CD8-positive, alpha-beta memory T cell (primary cell): Measurements from ENCODE around the gene TSPAN14. TPM values are rescaled to one million over a fixed set of nuclear protein-coding genes. Genes with fewer than 3 reads are reported as not detected.

Experiments used
- CTCF ChIA-PET: fragments of 350-600 bp; sonication (Branson Sonifier 250); formaldehyde crosslinking; loops from one replicate; lab custom pipeline; 2021; ENCODE audit warnings: antibody characterized with exemption; lab: Charles Lee
- POLR2A ChIA-PET: fragments of 350-600 bp; sonication (Branson Sonifier 250); formaldehyde crosslinking; loops from one replicate; lab custom pipeline; 2021; ENCODE audit warnings: antibody characterized with exemption; lab: Charles Lee
- DNase-seq, 5 donors: peaks; one replicate each; pipeline versions ENCODE4 v3.0.0 to v3.0.0-alpha.2; 2020 to 2022; ENCODE audit warnings: mixed read lengths in 1 of 5
- H3K27ac ChIP-seq: one replicate; pipeline ENCODE4 v1.7.0; 2013; ENCODE audit warnings: low read depth, mild to moderate bottlenecking, low read length, moderate library complexity
- H3K27me3 ChIP-seq: 2 replicates; pipeline ENCODE4 v1.7.0; 2013; ENCODE audit warnings: low read length, mild to moderate bottlenecking; ENCODE audit not compliant: insufficient read depth, poor library complexity, severe bottlenecking
- H3K36me3 ChIP-seq: 2 replicates; pipeline ENCODE4 v1.7.0; 2013; ENCODE audit warnings: mild to moderate bottlenecking, low read length, moderate library complexity; ENCODE audit not compliant: insufficient read depth
- H3K4me1 ChIP-seq: 2 replicates; pipeline ENCODE4 v1.7.0; 2013; ENCODE audit warnings: mild to moderate bottlenecking, low read length, moderate library complexity; ENCODE audit not compliant: insufficient read depth
- H3K4me3 ChIP-seq: 2 replicates; pipeline ENCODE4 v1.7.0; 2013; ENCODE audit warnings: mild to moderate bottlenecking, low read length
- H3K9me3 ChIP-seq: 2 replicates; pipeline ENCODE4 v1.7.0; 2013; ENCODE audit warnings: mild to moderate bottlenecking, low read length
- H3K27ac Mint-ChIP-seq, 8 donors: one replicate each; pipeline ENCODE4 v1.8.0; 2020 to 2021; ENCODE audit warnings: mixed read lengths in 8 of 8, mild to moderate bottlenecking in 6 of 8, inconsistent platforms in 3 of 8, moderate library complexity in 3 of 8
- H3K27me3 Mint-ChIP-seq, 2 donors: one replicate each; pipeline ENCODE4 v1.8.0; 2020 to 2021; ENCODE audit warnings: mixed read lengths in 2 of 2, mild to moderate bottlenecking in 1 of 2, moderate library complexity in 1 of 2
- H3K36me3 Mint-ChIP-seq, 3 donors: one replicate each; pipeline ENCODE4 v1.8.0; 2020 to 2021; ENCODE audit warnings: mixed read lengths in 3 of 3, inconsistent platforms in 1 of 3, mild to moderate bottlenecking in 1 of 3
- H3K4me1 Mint-ChIP-seq, 3 donors: one replicate each; pipeline ENCODE4 v1.8.0; 2020 to 2021; ENCODE audit warnings: mixed read lengths in 3 of 3, inconsistent platforms in 1 of 3, mild to moderate bottlenecking in 1 of 3
- H3K4me3 Mint-ChIP-seq, 7 donors: one replicate each; pipeline ENCODE4 v1.8.0; 2020 to 2021; ENCODE audit warnings: mixed read lengths in 7 of 7, mild to moderate bottlenecking in 6 of 7, moderate library complexity in 4 of 7, inconsistent platforms in 2 of 7
- H3K9me3 Mint-ChIP-seq, 5 donors: one replicate each; pipeline ENCODE4 v1.8.0; 2020 to 2022; ENCODE audit warnings: mixed read lengths in 5 of 5, mild to moderate bottlenecking in 3 of 5, moderate library complexity in 2 of 5, inconsistent platforms in 1 of 5
- polyA plus RNA-seq: library from polyadenylated mRNA; unstranded; fragments of 300-500 nt; fragmentation: Illumina TruSeq; gene quantifications from one replicate; pipeline ENCODE4 v1.2.3, GENCODE V29; 2021
- total RNA-seq, 2 experiments: library from RNA; stranded (reverse); gene quantifications; one replicate each; pipeline ENCODE4 v1.2.3, GENCODE V29; 2021

TSPAN14 gene
- total and polyA plus RNA-seq, 3 experiments from 2014 or later = 46.1 to 220 (median 46.8) TPM

GRCh38 chr10:80571352-80571751 is 117.2 kb downstream of the TSPAN14 start:
- H3K4me1 Mint-ChIP-seq = no peaks in the 10 kb centered on the region
- no peaks in the 10 kb centered on the region for H3K4me1 ChIP-seq
- no peak overlapping the region for H3K27ac ChIP-seq
- ChIA-PET CTCF (no interaction called here), POLR2A (no interaction called here)
- no peaks in the 10 kb centered on the region for H3K36me3 ChIP-seq
- no peaks in the 10 kb centered on the region for H3K36me3 Mint-ChIP-seq
- H3K27ac Mint-ChIP-seq = no peak overlapping the region
- no peaks in the 10 kb centered on the region for H3K9me3 ChIP-seq
- no peak overlapping the region for H3K4me3 ChIP-seq
- H3K27me3 Mint-ChIP-seq = peaks cover 5 to 28% of the 10 kb centered on the region in 2 donors
- H3K4me3 Mint-ChIP-seq = no peak overlapping the region
- no peak for DNase-seq
- no peaks in the 10 kb centered on the region for H3K9me3 Mint-ChIP-seq
- H3K27me3 ChIP-seq = peaks cover 5% of the 10 kb centered on the region

- CTCF ChIA-PET = no interaction called here
- peaks cover 6 to 8% of the 10 kb centered on the region in 2 donors for H3K27me3 Mint-ChIP-seq
- peaks cover 0 to 3% (median 2%) of the 10 kb centered on the region in 5 donors for H3K9me3 Mint-ChIP-seq
- no peaks in the 10 kb centered on the region for H3K4me1 Mint-ChIP-seq
- POLR2A ChIA-PET = no interaction called here
- no peaks in the 10 kb centered on the region for H3K9me3 ChIP-seq
- no peak for DNase-seq
- no peak overlapping the region for H3K27ac ChIP-seq
- H3K4me3 Mint-ChIP-seq = no peak overlapping the region
- no peaks in the 10 kb centered on the region for H3K36me3 ChIP-seq
- H3K36me3 Mint-ChIP-seq = peaks cover 0 to 4% (median 0%) of the 10 kb centered on the region in 3 donors
- H3K27ac Mint-ChIP-seq = no peak overlapping the region
- no peaks in the 10 kb centered on the region for H3K4me1 ChIP-seq
- H3K4me3 ChIP-seq = no peak overlapping the region
- no peaks in the 10 kb centered on the region for H3K27me3 ChIP-seq
Measured at GRCh38 chr10:80579181-80579763, 125.2 kb downstream of the TSPAN14 start.

- no peak overlapping the region for H3K4me3 ChIP-seq
- no peaks in the 10 kb centered on the region for H3K9me3 ChIP-seq
- Mint-ChIP-seq H3K4me1 (no peaks in the 10 kb centered on the region), H3K4me3 (no peak overlapping the region), H3K27me3 (peaks cover 6 to 8% of the 10 kb centered on the region in 2 donors), H3K36me3 (peaks cover 0 to 4% (median 0%) of the 10 kb centered on the region in 3 donors), H3K27ac (no peak overlapping the region), H3K9me3 (peaks cover 0 to 3% (median 2%) of the 10 kb centered on the region in 5 donors)
- H3K27me3 ChIP-seq = no peaks in the 10 kb centered on the region
- ChIA-PET POLR2A (no interaction called here), CTCF (interaction anchor here (0.5 kb wide), 1 partner anchor 22 kb away, joined by 3 read pairs; no protein-coding TSS in a partner anchor)
- H3K27ac ChIP-seq = no peak overlapping the region
- H3K4me1 ChIP-seq = no peaks in the 10 kb centered on the region
- DNase-seq = no peak
- no peaks in the 10 kb centered on the region for H3K36me3 ChIP-seq
Measured at GRCh38 chr10:80579849-80580637, 125.9 kb downstream of the TSPAN14 start.

GRCh38 chr10:80580638-80581468 is 126.7 kb downstream of the TSPAN14 start:
- H3K27me3 ChIP-seq = no peaks in the 10 kb centered on the region
- H3K4me3 ChIP-seq = no peak overlapping the region
- H3K27ac ChIP-seq = no peak overlapping the region
- peaks cover 6 to 8% of the 10 kb centered on the region in 2 donors for H3K27me3 Mint-ChIP-seq
- no peak for DNase-seq
- H3K36me3 Mint-ChIP-seq = peaks cover 0 to 4% (median 0%) of the 10 kb centered on the region in 3 donors
- ChIA-PET POLR2A (no interaction called here), CTCF (interaction anchor here (0.5 kb wide), 1 partner anchor 23 kb away, joined by 3 read pairs; no protein-coding TSS in a partner anchor)
- H3K4me3 Mint-ChIP-seq = no peak overlapping the region
- no peak overlapping the region for H3K27ac Mint-ChIP-seq
- no peaks in the 10 kb centered on the region for H3K36me3 ChIP-seq
- H3K9me3 ChIP-seq = no peaks in the 10 kb centered on the region
- H3K4me1 Mint-ChIP-seq = no peaks in the 10 kb centered on the region
- H3K9me3 Mint-ChIP-seq = peaks cover 0 to 3% (median 2%) of the 10 kb centered on the region in 5 donors
- H3K4me1 ChIP-seq = no peaks in the 10 kb centered on the region

GRCh38 chr10:80581469-80581835 is 127.3 kb downstream of the TSPAN14 start:
- no peaks in the 10 kb centered on the region for H3K4me1 Mint-ChIP-seq
- H3K9me3 Mint-ChIP-seq = peaks cover 0 to 3% (median 2%) of the 10 kb centered on the region in 5 donors
- Histone ChIP-seq H3K27me3 (no peaks in the 10 kb centered on the region), H3K9me3 (no peaks in the 10 kb centered on the region), H3K27ac (no peak overlapping the region), H3K4me1 (no peaks in the 10 kb centered on the region), H3K4me3 (no peak overlapping the region), H3K36me3 (no peaks in the 10 kb centered on the region)
- no peak overlapping the region for H3K27ac Mint-ChIP-seq
- H3K36me3 Mint-ChIP-seq = peaks cover 0 to 4% (median 0%) of the 10 kb centered on the region in 3 donors
- POLR2A ChIA-PET = no interaction called here
- CTCF ChIA-PET = no interaction called here
- H3K4me3 Mint-ChIP-seq = no peak overlapping the region
- DNase-seq = no peak
- peaks cover 6 to 8% of the 10 kb centered on the region in 2 donors for H3K27me3 Mint-ChIP-seq

- Mint-ChIP-seq H3K4me1 (no peaks in the 10 kb centered on the region), H3K36me3 (no peaks in the 10 kb centered on the region), H3K27me3 (peaks cover 6 to 8% of the 10 kb centered on the region in 2 donors), H3K27ac (no peak overlapping the region), H3K9me3 (no peaks in the 10 kb centered on the region), H3K4me3 (no peak overlapping the region)
- H3K4me3 ChIP-seq = no peak overlapping the region
- ChIA-PET POLR2A (no interaction called here), CTCF (no interaction called here)
- DNase-seq = no peak
- no peaks in the 10 kb centered on the region for H3K4me1 ChIP-seq
- H3K36me3 ChIP-seq = no peaks in the 10 kb centered on the region
- no peak overlapping the region for H3K27ac ChIP-seq
- H3K27me3 ChIP-seq = no peaks in the 10 kb centered on the region
- no peaks in the 10 kb centered on the region for H3K9me3 ChIP-seq
Measured at GRCh38 chr10:80582286-80582960, 128.3 kb downstream of the TSPAN14 start.
